Measurements from ENCODE around the gene B3GAT1.
A peak's percentile ranks its signal among the peaks of the same experiment; 100 is the strongest.

The B3GAT1 gene

GRCh38 chr11:134360050-134360835 is 51.8 kb downstream of the B3GAT1 start:
- TF ChIP-seq CTCF (IDR thresholded peaks at IDR 0.05; ENCODE audit: low read depth, low read length): peak; percentile 76
- in situ Hi-C loops (cut with HindIII; ENCODE audit: low sequenced_read_pairs): no loop called here
- peak; percentile 43 for DNase-seq (ENCODE audit: low read depth, low spot score)
- no peak overlapping the region for H3K4me3 ChIP-seq (ENCODE audit: low read depth, low read length)

GRCh38 chr11:134359646-134360045 is 52.4 kb downstream of the B3GAT1 start:
- in situ Hi-C loops (cut with HindIII; ENCODE audit: low sequenced_read_pairs): no loop called here
- DNase-seq (ENCODE audit: low read depth, low spot score): no peak
- no peak for TF ChIP-seq CTCF (IDR thresholded peaks at IDR 0.05; ENCODE audit: low read depth, low read length)

GRCh38 chr11:134358856-134359490 is 53.1 kb downstream of the B3GAT1 start:
- in situ Hi-C loops (cut with HindIII; ENCODE audit: low sequenced_read_pairs): no loop called here
- TF ChIP-seq CTCF (IDR thresholded peaks at IDR 0.05; ENCODE audit: low read depth, low read length): no peak
- DNase-seq (ENCODE audit: low read depth, low spot score): no peak
- no peak overlapping the region for H3K4me3 ChIP-seq (ENCODE audit: low read depth, low read length)

More at GRCh38 chr11:134359646-134360045, 52.4 kb downstream of the B3GAT1 start:
- H3K4me3 ChIP-seq (ENCODE audit: low read depth, low read length): no peak overlapping the region

GRCh38 chr11:134358165-134358855 is 53.7 kb downstream of the B3GAT1 start:
- DNase-seq (ENCODE audit: low read depth, low spot score): no peak
- in situ Hi-C loops (cut with HindIII; ENCODE audit: low sequenced_read_pairs): no loop called here
- H3K4me3 ChIP-seq (ENCODE audit: low read depth, low read length): no peak overlapping the region
- TF ChIP-seq CTCF (IDR thresholded peaks at IDR 0.05; ENCODE audit: low read depth, low read length): no peak

- TF ChIP-seq CTCF (IDR thresholded peaks at IDR 0.05; ENCODE audit: low read depth, low read length): no peak
- DNase-seq (ENCODE audit: low read depth, low spot score): no peak
- no peak overlapping the region for H3K4me3 ChIP-seq (ENCODE audit: low read depth, low read length)
- in situ Hi-C loops (cut with HindIII; ENCODE audit: low sequenced_read_pairs): no loop called here
Observed at GRCh38 chr11:134357545-134357839, 54.5 kb downstream of the B3GAT1 start.

- in situ Hi-C loops (cut with HindIII; ENCODE audit: low sequenced_read_pairs): no loop called here
- no peak for TF ChIP-seq CTCF (IDR thresholded peaks at IDR 0.05; ENCODE audit: low read depth, low read length)
- no peak for DNase-seq (ENCODE audit: low read depth, low spot score)
- no peak overlapping the region for H3K4me3 ChIP-seq (ENCODE audit: low read depth, low read length)
Observed at GRCh38 chr11:134356656-134357544, 55.1 kb downstream of the B3GAT1 start.
